GM10248 (cell line): ENCODE data around the gene SLCO2A1.

Experiments
- CTCF ChIA-PET: fragments of 300-600 bp; sonication (Branson Sonifier 250); formaldehyde crosslinking; extraction: SDS; loops from one replicate; lab custom pipeline; 2021; ENCODE audit warnings: antibody characterized with exemption; lab: Yijun Ruan, JAX
- POLR2A ChIA-PET: fragments of 350-650 bp; sonication (Branson Sonifier 250); formaldehyde crosslinking; extraction: SDS; loops from one replicate; lab custom pipeline; 2020; ENCODE audit warnings: antibody characterized with exemption; lab: Yijun Ruan, JAX
- DNase-seq: peaks from one replicate; pipeline ENCODE4 v3.0.0; 2012; ENCODE audit errors: extremely low spot score
- TF ChIP-seq, protein P1 (sequence below): IDR thresholded peaks from 2 replicates; pipeline ENCODE4 v1.5.1; 2012; ENCODE audit warnings: mild to moderate bottlenecking, low read depth; ENCODE audit errors: extremely low read depth, missing control alignments, control extremely low read depth

Gene SLCO2A1

GRCh38 chr3:134029734-134030378 lies at the start of gene SLCO2A1:
SLCO2A1 (minus strand) TSS chr3:134029925; CDS start chr3:134029802, 123 bp downstream.
- DNase-seq: no peak
- TF ChIP-seq, protein P1, sequence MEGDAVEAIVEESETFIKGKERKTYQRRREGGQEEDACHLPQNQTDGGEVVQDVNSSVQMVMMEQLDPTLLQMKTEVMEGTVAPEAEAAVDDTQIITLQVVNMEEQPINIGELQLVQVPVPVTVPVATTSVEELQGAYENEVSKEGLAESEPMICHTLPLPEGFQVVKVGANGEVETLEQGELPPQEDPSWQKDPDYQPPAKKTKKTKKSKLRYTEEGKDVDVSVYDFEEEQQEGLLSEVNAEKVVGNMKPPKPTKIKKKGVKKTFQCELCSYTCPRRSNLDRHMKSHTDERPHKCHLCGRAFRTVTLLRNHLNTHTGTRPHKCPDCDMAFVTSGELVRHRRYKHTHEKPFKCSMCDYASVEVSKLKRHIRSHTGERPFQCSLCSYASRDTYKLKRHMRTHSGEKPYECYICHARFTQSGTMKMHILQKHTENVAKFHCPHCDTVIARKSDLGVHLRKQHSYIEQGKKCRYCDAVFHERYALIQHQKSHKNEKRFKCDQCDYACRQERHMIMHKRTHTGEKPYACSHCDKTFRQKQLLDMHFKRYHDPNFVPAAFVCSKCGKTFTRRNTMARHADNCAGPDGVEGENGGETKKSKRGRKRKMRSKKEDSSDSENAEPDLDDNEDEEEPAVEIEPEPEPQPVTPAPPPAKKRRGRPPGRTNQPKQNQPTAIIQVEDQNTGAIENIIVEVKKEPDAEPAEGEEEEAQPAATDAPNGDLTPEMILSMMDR: no peak
- ChIA-PET POLR2A (no interaction called here), CTCF (no interaction called here)

DNA sequence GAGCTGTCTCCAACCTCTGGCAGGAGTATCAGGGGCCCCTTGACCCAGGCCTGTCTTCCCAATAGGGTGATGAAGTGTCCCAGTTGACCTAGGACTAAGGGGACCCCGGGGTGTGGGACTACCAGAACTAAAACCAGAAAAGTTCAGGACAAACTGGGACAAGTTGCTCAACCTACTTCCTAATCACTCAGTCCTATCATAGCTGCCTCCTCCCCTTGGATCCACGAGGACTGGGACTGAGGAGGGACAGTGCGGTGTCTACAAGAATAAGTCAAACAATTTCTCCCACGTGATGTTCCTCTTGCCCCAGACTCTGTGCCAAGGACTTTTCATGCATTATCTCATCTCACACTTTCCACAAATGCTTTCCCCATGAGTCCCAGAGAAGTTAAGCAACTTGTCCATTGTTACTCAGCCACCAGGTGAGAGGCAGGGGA lies 49.4 kb upstream of the SLCO2A1 start:
- POLR2A ChIA-PET: no interaction called here
- TF ChIP-seq, protein P1: no peak
- CTCF ChIA-PET: interaction anchor here (1.4 kb wide), 1 partner anchor 50 kb away, joined by 3 read pairs; no protein-coding TSS in a partner anchor
- no peak for DNase-seq

GRCh38 chr3:134078169-134078831 lies 48.6 kb upstream of the SLCO2A1 start:
- no peak for DNase-seq
- ChIA-PET POLR2A (no interaction called here), CTCF (interaction anchor here (1.4 kb wide), 1 partner anchor 51 kb away, joined by 3 read pairs; no protein-coding TSS in a partner anchor)
- TF ChIP-seq, protein P1: no peak

- ChIA-PET CTCF (interaction anchor here (1.4 kb wide), 1 partner anchor 51 kb away, joined by 3 read pairs; no protein-coding TSS in a partner anchor), POLR2A (no interaction called here)
- no peak for DNase-seq
- TF ChIP-seq, protein P1: no peak
Measured at GRCh38 chr3:134077649-134078161, 48.0 kb upstream of the SLCO2A1 start.

DNA sequence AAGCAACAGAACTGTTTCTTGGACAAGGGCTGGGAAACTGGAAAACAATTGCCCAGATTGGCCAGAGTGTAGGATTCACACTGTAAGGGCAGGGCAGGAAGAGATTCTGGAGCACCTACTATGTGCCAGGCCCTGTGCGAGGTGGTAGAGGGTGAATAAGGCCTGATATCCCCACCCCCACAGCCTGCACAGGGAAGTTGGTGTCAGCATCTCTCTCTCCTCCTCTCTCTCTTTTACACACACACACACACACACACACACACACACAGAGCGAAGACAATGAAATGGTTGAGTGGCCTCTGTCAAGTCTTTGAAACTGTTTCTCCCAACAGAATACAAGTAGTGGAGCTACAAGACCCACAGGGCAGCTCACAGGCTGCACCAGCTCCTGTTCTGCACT lies 47.1 kb upstream of the SLCO2A1 start:
- TF ChIP-seq, protein P1: no peak
- CTCF ChIA-PET: no interaction called here
- DNase-seq: no peak
- POLR2A ChIA-PET: no interaction called here

GRCh38 chr3:134075846-134076245 lies 46.1 kb upstream of the SLCO2A1 start:
- no peak for DNase-seq
- TF ChIP-seq, protein P1: no peak
- POLR2A ChIA-PET: no interaction called here
- CTCF ChIA-PET: interaction anchor here (0.7 kb wide), 1 partner anchor 13 kb away, joined by 3 read pairs; no protein-coding TSS in a partner anchor
